Suprapubic skin (tissue), 4 donors: Measurements from ENCODE around the gene MEIS1. TPM values are rescaled to one million over a fixed set of nuclear protein-coding genes. Genes with fewer than 3 reads are reported as not detected.
A peak's percentile ranks its signal among the peaks of the same experiment; 100 is the strongest.

Experiments used
- DNase-seq, 2 donors: peaks; one replicate each; pipeline ENCODE4 v3.0.0-alpha.2; 2019; ENCODE audit warnings: low spot score in 2 of 2
- H3K27ac ChIP-seq: fragments of 200-600 bp; sonication (generic); one replicate; pipeline ENCODE4 v1.5.1; 2019
- H3K27me3 ChIP-seq: fragments of 200-600 bp; sonication (generic); one replicate; pipeline ENCODE4 v1.5.1; 2019
- H3K36me3 ChIP-seq: fragments of 200-600 bp; sonication (generic); one replicate; pipeline ENCODE4 v1.5.1; 2019
- H3K4me1 ChIP-seq: fragments of 200-600 bp; sonication (generic); one replicate; pipeline ENCODE4 v1.5.1; 2019
- H3K4me3 ChIP-seq: fragments of 200-600 bp; sonication (generic); one replicate; pipeline ENCODE4 v1.5.1; 2019; ENCODE audit warnings: mild to moderate bottlenecking
- H3K9me3 ChIP-seq: fragments of 200-600 bp; sonication (generic); one replicate; pipeline ENCODE4 v1.5.1; 2019
- CTCF ChIP-seq, 2 donors: fragments of 200-600 bp in 1 of 2; fragments of 450-650 bp in 1 of 2; sonication (generic) in 1 of 2; IDR thresholded peaks; one replicate each; pipeline ENCODE4 v1.5.1; 2016 to 2019; ENCODE audit warnings: antibody characterized with exemption in 2 of 2, mild to moderate bottlenecking in 1 of 2, moderate library complexity in 1 of 2
- EP300 ChIP-seq: sonication (generic); formaldehyde crosslinking; IDR thresholded peaks from one replicate; pipeline ENCODE4 v1.6.1; 2017; ENCODE audit warnings: antibody characterized with exemption
- POLR2A ChIP-seq, 2 donors: fragments of 450-650 bp; IDR thresholded peaks; one replicate each; pipeline ENCODE4 v1.6.1; 2017; ENCODE audit warnings: antibody characterized with exemption in 2 of 2, mild to moderate bottlenecking in 2 of 2, moderate library complexity in 2 of 2
- POLR2AphosphoS5 ChIP-seq, 3 donors: sonication (generic); formaldehyde crosslinking; IDR thresholded peaks; one replicate each; pipeline ENCODE4 v1.6.1; 2017; ENCODE audit warnings: antibody characterized with exemption in 3 of 3
- WGBS: methylation state at CpG from one replicate; pipeline ENCODE4 v1.1.5; 2018; 5-methylcytosine and 5-hydroxymethylcytosine counted together
- total RNA-seq, 4 donors: library from RNA; depleted of rRNA; stranded (reverse); fragments of >200 nt; gene quantifications; one replicate each; pipeline ENCODE4 v1.1.0, GENCODE V29; 2016

Gene MEIS1
- total RNA-seq, 4 donors from 2014 or later: 12.7 to 28.0 (median 20.3) TPM

GRCh38 chr2:66432801-66433694 lies 1.9 kb upstream of the MEIS1 start:
- H3K27me3 ChIP-seq: peaks cover 8% of the 10 kb centered on the region
- H3K4me3 ChIP-seq: peak overlapping the region; percentile 84
- WGBS: 1% methylated on average over 51 of the region's 51 CpGs
- no peaks in the 10 kb centered on the region for H3K36me3 ChIP-seq
- peak overlapping the region; percentile 96 for H3K27ac ChIP-seq
- TF ChIP-seq POLR2AphosphoS5 (IDR thresholded peaks at IDR 0.05): peak in 1 of 3 donors; percentile 11
- no peak for TF ChIP-seq EP300
- TF ChIP-seq POLR2A (IDR thresholded peaks at IDR 0.05): no peak
- no peak for TF ChIP-seq CTCF (IDR thresholded peaks at IDR 0.05)
- DNase-seq: peak; percentile 93 to 96
- peaks cover 15% of the 10 kb centered on the region for H3K4me1 ChIP-seq
- no peaks in the 10 kb centered on the region for H3K9me3 ChIP-seq

GRCh38 chr2:66433695-66433944 lies 1.3 kb upstream of the MEIS1 start:
- WGBS: under 1% methylated on average over 7 of the region's 7 CpGs
- Histone ChIP-seq H3K36me3 (no peaks in the 10 kb centered on the region), H3K9me3 (no peaks in the 10 kb centered on the region), H3K27ac (peak overlapping the region; percentile 96), H3K4me1 (peaks cover 15% of the 10 kb centered on the region), H3K27me3 (peaks cover 8% of the 10 kb centered on the region), H3K4me3 (peak overlapping the region; percentile 84)
- TF ChIP-seq CTCF (IDR thresholded peaks at IDR 0.05) (no peak), EP300 (no peak), POLR2A (IDR thresholded peaks at IDR 0.05) (no peak), POLR2AphosphoS5 (IDR thresholded peaks at IDR 0.05) (no peak)
- no peak for DNase-seq

- Histone ChIP-seq H3K36me3 (no peaks in the 10 kb centered on the region), H3K27me3 (peaks cover 8% of the 10 kb centered on the region), H3K27ac (peak overlapping the region; percentile 96), H3K4me1 (peaks cover 15% of the 10 kb centered on the region), H3K9me3 (no peaks in the 10 kb centered on the region), H3K4me3 (peak overlapping the region; percentile 84)
- DNase-seq: peak; percentile 75 to 85
- WGBS: 0% methylated on average over 46 of the region's 61 CpGs
- TF ChIP-seq EP300 (no peak), POLR2AphosphoS5 (IDR thresholded peaks at IDR 0.05) (no peak), POLR2A (IDR thresholded peaks at IDR 0.05) (no peak)
These were observed 813 bp upstream of the MEIS1 start for GRCh38 chr2:66433945-66434678.

GRCh38 chr2:66435549-66435875 lies 587 bp downstream of the MEIS1 start:
- Histone ChIP-seq H3K27ac (peak overlapping the region; percentile 96), H3K4me3 (peak overlapping the region; percentile 84), H3K4me1 (peaks cover 15% of the 10 kb centered on the region), H3K36me3 (peaks cover 6% of the 10 kb centered on the region), H3K27me3 (peaks cover 16% of the 10 kb centered on the region), H3K9me3 (no peaks in the 10 kb centered on the region)
- DNase-seq: no peak
- 2% methylated on average over 15 of the region's 15 CpGs for WGBS
- no peak for TF ChIP-seq POLR2A (IDR thresholded peaks at IDR 0.05)
- TF ChIP-seq POLR2AphosphoS5 (IDR thresholded peaks at IDR 0.05): no peak
- no peak for TF ChIP-seq CTCF (IDR thresholded peaks at IDR 0.05)
- TF ChIP-seq EP300: no peak

- no peak for DNase-seq
- WGBS: 2% methylated on average over 2 of the region's 2 CpGs
- peaks cover 20% of the 10 kb centered on the region for H3K27me3 ChIP-seq
- peaks cover 15% of the 10 kb centered on the region for H3K4me1 ChIP-seq
- TF ChIP-seq POLR2A (IDR thresholded peaks at IDR 0.05) (no peak), POLR2AphosphoS5 (IDR thresholded peaks at IDR 0.05) (no peak), EP300 (no peak), CTCF (IDR thresholded peaks at IDR 0.05) (no peak)
- H3K27ac ChIP-seq: peak overlapping the region; percentile 96
- peak overlapping the region; percentile 84 for H3K4me3 ChIP-seq
- H3K36me3 ChIP-seq: peaks cover 6% of the 10 kb centered on the region
- no peaks in the 10 kb centered on the region for H3K9me3 ChIP-seq
These were observed 1.0 kb downstream of the MEIS1 start for GRCh38 chr2:66435963-66436362.
